NT2/D1 (cell line): ENCODE measurements around the gene UBL5.

ENCODE experiments used
- YY1 ChIP-seq: IDR thresholded peaks from 2 replicates; pipeline ENCODE4 v1.6.1; 2011; ENCODE audit not compliant: insufficient read length, insufficient read depth
- ZNF274 ChIP-seq: IDR thresholded peaks from 2 replicates; pipeline ENCODE4 v1.6.1; 2011; ENCODE audit warnings: mild to moderate bottlenecking, low read depth, low read length

- TF ChIP-seq YY1 = no peak
- TF ChIP-seq ZNF274 = no peak
Observed at GRCh38 chr19:9799162-9799561, 28.6 kb upstream of the UBL5 start.
